NT2/D1 (cell line): ENCODE results near the gene MAP3K5.

Experiments
- SUZ12 ChIP-seq: IDR thresholded peaks from 2 replicates; pipeline ENCODE4 v1.6.1; 2011; ENCODE audit not compliant: insufficient read length, insufficient read depth; ENCODE audit errors: extremely low read depth
- YY1 ChIP-seq: IDR thresholded peaks from 2 replicates; pipeline ENCODE4 v1.6.1; 2011; ENCODE audit not compliant: insufficient read length, insufficient read depth
- ZNF274 ChIP-seq: IDR thresholded peaks from 2 replicates; pipeline ENCODE4 v1.6.1; 2011; ENCODE audit warnings: mild to moderate bottlenecking, low read depth, low read length

- TF ChIP-seq SUZ12 (no peak), YY1 (no peak), ZNF274 (no peak)
Measured at GRCh38 chr6:136517582-136517981, 274.7 kb downstream of the MAP3K5 start.
